Islet precursor cell (in vitro differentiated cells): Measurements from ENCODE around the gene ZFP3.
"Not testable (repeated sequence)": the region's sequence is repeated elsewhere in the genome, so short reads cannot be mapped to it uniquely, and the experiment has no call there.

Source experiments
- DNase-seq: peaks from one replicate; pipeline ENCODE4 v3.0.0-alpha.2; 2018

Gene ZFP3

GRCh38 chr17:5126719-5127488 is 48.6 kb downstream of the ZFP3 start:
- DNase-seq = peak; percentile 50

GRCh38 chr17:5127910-5128309 is 49.6 kb downstream of the ZFP3 start:
- peak; percentile 36 for DNase-seq

- peak; percentile 40 for DNase-seq
These were observed 50.1 kb downstream of the ZFP3 start for GRCh38 chr17:5128387-5128786.

GRCh38 chr17:5128905-5129535 is 50.8 kb downstream of the ZFP3 start:
- DNase-seq = peak; percentile 45

- DNase-seq = not testable (repeated sequence)
These were observed 51.5 kb downstream of the ZFP3 start for GRCh38 chr17:5129770-5130169.

GRCh38 chr17:5130261-5130660 is 52.0 kb downstream of the ZFP3 start:
- DNase-seq = peak; percentile 39

- peak; percentile 35 for DNase-seq
These were observed 52.4 kb downstream of the ZFP3 start for GRCh38 chr17:5130687-5131086.

GRCh38 chr17:5131146-5131715 is 53.0 kb downstream of the ZFP3 start:
- peak; percentile 44 for DNase-seq

- peak; percentile 46 for DNase-seq
These were observed 53.7 kb downstream of the ZFP3 start for GRCh38 chr17:5131799-5132502.

- DNase-seq = peak; percentile 36
These were observed 54.4 kb downstream of the ZFP3 start for GRCh38 chr17:5132503-5133225.

- DNase-seq = peak; percentile 46
These were observed 55.0 kb downstream of the ZFP3 start for GRCh38 chr17:5133311-5133710.

GRCh38 chr17:5133961-5134360 is 55.7 kb downstream of the ZFP3 start:
- DNase-seq = peak; percentile 32

GRCh38 chr17:5134571-5134970 is 56.3 kb downstream of the ZFP3 start:
- DNase-seq = peak; percentile 33

- not testable (repeated sequence) for DNase-seq
These were observed 57.0 kb downstream of the ZFP3 start for GRCh38 chr17:5135131-5135712.

GRCh38 chr17:5135726-5136579 is 57.7 kb downstream of the ZFP3 start:
- DNase-seq = no peak

GRCh38 chr17:5136580-5137412 is 58.5 kb downstream of the ZFP3 start:
- DNase-seq = not testable (repeated sequence)

- not testable (repeated sequence) for DNase-seq
These were observed 59.4 kb downstream of the ZFP3 start for GRCh38 chr17:5137511-5138197.

GRCh38 chr17:5138198-5138544 is 59.9 kb downstream of the ZFP3 start:
- not testable (repeated sequence) for DNase-seq

- no peak for DNase-seq
These were observed 60.6 kb downstream of the ZFP3 start for GRCh38 chr17:5138616-5139457.
